HepG2 (cell line): ENCODE data around the gene ZNF627. TPM values are rescaled to one million over a fixed set of nuclear protein-coding genes. Genes with fewer than 3 reads are reported as not detected.

Source experiments
- ATRX ChIP-seq: sonication (generic); formaldehyde crosslinking; IDR thresholded peaks from 2 replicates; pipeline ENCODE4 v1.4.0; 2020; ENCODE audit warnings: missing genetic modification reagents, borderline replicate concordance
- GABPA ChIP-seq, 2 experiments: IDR thresholded peaks; 2 replicates each; pipeline ENCODE4 v1.6.1; 2011 to 2016; ENCODE audit warnings: low read depth in 2 of 2, low read length in 1 of 2, missing biosample characterization in 1 of 2, missing genetic modification characterization in 1 of 2
- NFYB ChIP-seq: sonication (generic); formaldehyde crosslinking; IDR thresholded peaks from 2 replicates; pipeline ENCODE4 v1.4.0; 2020; ENCODE audit warnings: missing genetic modification reagents
- POLR2A ChIP-seq, 2 experiments: IDR thresholded peaks; 2 replicates each; pipeline ENCODE4 v1.6.1; 2011; ENCODE audit warnings: low read depth in 2 of 2, low read length in 2 of 2, mild to moderate bottlenecking in 1 of 2, moderate library complexity in 1 of 2; ENCODE audit not compliant: insufficient read depth in 1 of 2
- ZNF234 ChIP-seq: sonication (generic); formaldehyde crosslinking; conservative IDR thresholded peaks from 2 replicates; pipeline ENCODE4 v1.5.1; 2020; ENCODE audit warnings: mild to moderate bottlenecking, missing genetic modification reagents
- ZNF660 ChIP-seq: sonication (generic); formaldehyde crosslinking; IDR thresholded peaks from 2 replicates; pipeline ENCODE4 v1.5.1; 2020; ENCODE audit warnings: mild to moderate bottlenecking, low read depth, missing genetic modification reagents, borderline replicate concordance
- polyA plus RNA-seq, 8 experiments: library from polyadenylated mRNA; depleted of rRNA in 3 of 8; stranded (reverse) in 7 of 8; unstranded in 1 of 8; fragments of >200 nt; fragmentation: Illumina TruSeq in 4 of 8; extraction: Trizol in 4 of 8; gene quantifications; 2 replicates each; pipeline versions ENCODE4 v1.2.1 to v1.2.3, GENCODE V29; 2011 to 2016; ENCODE audit warnings: low read depth in 4 of 8, missing spikeins in 1 of 8, mixed read lengths in 1 of 8; ENCODE audit not compliant: insufficient read depth in 1 of 8
- total RNA-seq, 5 experiments: library from RNA; depleted of rRNA; stranded (reverse); fragments of >200 nt; fragmentation: Illumina TruSeq; extraction: Trizol; gene quantifications; 2 replicates each; pipeline ENCODE4 v1.2.3, GENCODE V29; 2016; ENCODE audit warnings: low read depth in 1 of 5
- TF ChIP-seq, protein P1 (sequence below): sonication (generic); formaldehyde crosslinking; IDR thresholded peaks from 2 replicates; pipeline ENCODE4 v1.5.0; 2020; ENCODE audit warnings: mild to moderate bottlenecking, missing genetic modification reagents
- TF ChIP-seq, protein P2 (sequence below): sonication (generic); formaldehyde crosslinking; IDR thresholded peaks from 2 replicates; pipeline ENCODE4 v1.5.1; 2020; ENCODE audit warnings: mild to moderate bottlenecking, missing genetic modification reagents, moderate library complexity
- TF ChIP-seq, protein P3 (sequence below): sonication (generic); formaldehyde crosslinking; IDR thresholded peaks from 2 replicates; pipeline ENCODE4 v1.5.0; 2020; ENCODE audit warnings: mild to moderate bottlenecking, missing genetic modification reagents, borderline replicate concordance
- TF ChIP-seq, protein P4 (sequence below): sonication (generic); formaldehyde crosslinking; IDR thresholded peaks from 2 replicates; pipeline ENCODE4 v1.9.0; 2021; ENCODE audit warnings: missing genetic modification reagents, mild to moderate bottlenecking, borderline replicate concordance

ZNF627 gene
- total and polyA plus RNA-seq, 2 of the 13 experiments (the other 11 are each of a cell fraction or from before 2014, with no cell fraction given) = 4.2 to 12.7 TPM

DNA sequence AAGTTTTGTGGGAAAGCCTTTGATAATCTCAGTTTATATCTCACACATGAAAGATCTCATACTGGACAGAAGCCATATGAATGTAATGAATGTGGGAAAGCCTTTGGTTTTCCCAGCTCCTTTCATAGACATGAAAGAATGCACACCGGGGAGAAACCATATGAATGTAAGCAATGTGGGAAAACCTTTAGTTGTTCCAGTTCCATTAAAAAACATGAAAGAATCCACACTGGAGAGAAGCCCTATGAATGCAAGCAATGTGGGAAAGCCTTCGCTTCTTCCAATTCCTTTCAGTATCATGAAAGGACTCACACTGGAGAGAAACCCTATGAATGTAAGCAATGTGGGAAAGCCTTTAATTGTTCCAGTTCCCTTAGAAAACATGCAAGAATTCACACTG, 54.8 kb downstream of the ZNF627 start (continued):
- TF ChIP-seq ZNF234 (CRISPR knock-in tag) (no peak), POLR2A (IDR thresholded peaks at IDR 0.05; ENCODE audit: insufficient read depth in 1 of 2, low read depth in 2 of 2, low read length in 2 of 2) (no peak), ZNF660 (no peak), GABPA (IDR thresholded peaks at IDR 0.05; ENCODE audit: low read depth, low read length) (no peak), GABPA (CRISPR knock-in tag; IDR thresholded peaks at IDR 0.05; ENCODE audit: low read depth) (no peak), NFYB (CRISPR knock-in tag) (no peak), ATRX (CRISPR knock-in tag) (no peak)
- TF ChIP-seq, protein P1, sequence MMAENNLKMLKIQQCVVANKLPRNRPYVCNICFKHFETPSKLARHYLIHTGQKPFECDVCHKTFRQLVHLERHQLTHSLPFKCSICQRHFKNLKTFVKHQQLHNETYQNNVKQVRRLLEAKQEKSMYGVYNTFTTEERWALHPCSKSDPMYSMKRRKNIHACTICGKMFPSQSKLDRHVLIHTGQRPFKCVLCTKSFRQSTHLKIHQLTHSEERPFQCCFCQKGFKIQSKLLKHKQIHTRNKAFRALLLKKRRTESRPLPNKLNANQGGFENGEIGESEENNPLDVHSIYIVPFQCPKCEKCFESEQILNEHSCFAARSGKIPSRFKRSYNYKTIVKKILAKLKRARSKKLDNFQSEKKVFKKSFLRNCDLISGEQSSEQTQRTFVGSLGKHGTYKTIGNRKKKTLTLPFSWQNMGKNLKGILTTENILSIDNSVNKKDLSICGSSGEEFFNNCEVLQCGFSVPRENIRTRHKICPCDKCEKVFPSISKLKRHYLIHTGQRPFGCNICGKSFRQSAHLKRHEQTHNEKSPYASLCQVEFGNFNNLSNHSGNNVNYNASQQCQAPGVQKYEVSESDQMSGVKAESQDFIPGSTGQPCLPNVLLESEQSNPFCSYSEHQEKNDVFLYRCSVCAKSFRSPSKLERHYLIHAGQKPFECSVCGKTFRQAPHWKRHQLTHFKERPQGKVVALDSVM (CRISPR knock-in tag) = no peak
- TF ChIP-seq, protein P2, sequence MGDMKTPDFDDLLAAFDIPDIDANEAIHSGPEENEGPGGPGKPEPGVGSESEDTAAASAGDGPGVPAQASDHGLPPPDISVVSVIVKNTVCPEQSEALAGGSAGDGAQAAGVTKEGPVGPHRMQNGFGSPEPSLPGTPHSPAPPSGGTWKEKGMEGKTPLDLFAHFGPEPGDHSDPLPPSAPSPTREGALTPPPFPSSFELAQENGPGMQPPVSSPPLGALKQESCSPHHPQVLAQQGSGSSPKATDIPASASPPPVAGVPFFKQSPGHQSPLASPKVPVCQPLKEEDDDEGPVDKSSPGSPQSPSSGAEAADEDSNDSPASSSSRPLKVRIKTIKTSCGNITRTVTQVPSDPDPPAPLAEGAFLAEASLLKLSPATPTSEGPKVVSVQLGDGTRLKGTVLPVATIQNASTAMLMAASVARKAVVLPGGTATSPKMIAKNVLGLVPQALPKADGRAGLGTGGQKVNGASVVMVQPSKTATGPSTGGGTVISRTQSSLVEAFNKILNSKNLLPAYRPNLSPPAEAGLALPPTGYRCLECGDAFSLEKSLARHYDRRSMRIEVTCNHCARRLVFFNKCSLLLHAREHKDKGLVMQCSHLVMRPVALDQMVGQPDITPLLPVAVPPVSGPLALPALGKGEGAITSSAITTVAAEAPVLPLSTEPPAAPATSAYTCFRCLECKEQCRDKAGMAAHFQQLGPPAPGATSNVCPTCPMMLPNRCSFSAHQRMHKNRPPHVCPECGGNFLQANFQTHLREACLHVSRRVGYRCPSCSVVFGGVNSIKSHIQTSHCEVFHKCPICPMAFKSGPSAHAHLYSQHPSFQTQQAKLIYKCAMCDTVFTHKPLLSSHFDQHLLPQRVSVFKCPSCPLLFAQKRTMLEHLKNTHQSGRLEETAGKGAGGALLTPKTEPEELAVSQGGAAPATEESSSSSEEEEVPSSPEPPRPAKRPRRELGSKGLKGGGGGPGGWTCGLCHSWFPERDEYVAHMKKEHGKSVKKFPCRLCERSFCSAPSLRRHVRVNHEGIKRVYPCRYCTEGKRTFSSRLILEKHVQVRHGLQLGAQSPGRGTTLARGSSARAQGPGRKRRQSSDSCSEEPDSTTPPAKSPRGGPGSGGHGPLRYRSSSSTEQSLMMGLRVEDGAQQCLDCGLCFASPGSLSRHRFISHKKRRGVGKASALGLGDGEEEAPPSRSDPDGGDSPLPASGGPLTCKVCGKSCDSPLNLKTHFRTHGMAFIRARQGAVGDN (CRISPR knock-in tag) = no peak
- TF ChIP-seq, protein P3, sequence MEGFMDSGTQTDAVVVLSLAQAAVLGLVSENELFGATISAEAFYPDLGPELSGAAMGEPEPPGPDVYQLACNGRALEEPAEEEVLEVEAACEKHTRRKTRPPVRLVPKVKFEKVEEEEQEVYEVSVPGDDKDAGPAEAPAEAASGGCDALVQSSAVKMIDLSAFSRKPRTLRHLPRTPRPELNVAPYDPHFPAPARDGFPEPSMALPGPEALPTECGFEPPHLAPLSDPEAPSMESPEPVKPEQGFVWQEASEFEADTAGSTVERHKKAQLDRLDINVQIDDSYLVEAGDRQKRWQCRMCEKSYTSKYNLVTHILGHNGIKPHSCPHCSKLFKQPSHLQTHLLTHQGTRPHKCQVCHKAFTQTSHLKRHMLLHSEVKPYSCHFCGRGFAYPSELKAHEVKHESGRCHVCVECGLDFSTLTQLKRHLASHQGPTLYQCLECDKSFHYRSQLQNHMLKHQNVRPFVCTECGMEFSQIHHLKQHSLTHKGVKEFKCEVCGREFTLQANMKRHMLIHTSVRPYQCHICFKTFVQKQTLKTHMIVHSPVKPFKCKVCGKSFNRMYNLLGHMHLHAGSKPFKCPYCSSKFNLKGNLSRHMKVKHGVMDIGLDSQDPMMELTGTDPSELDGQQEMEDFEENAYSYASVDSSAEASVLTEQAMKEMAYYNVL = no peak
- TF ChIP-seq, protein P4, sequence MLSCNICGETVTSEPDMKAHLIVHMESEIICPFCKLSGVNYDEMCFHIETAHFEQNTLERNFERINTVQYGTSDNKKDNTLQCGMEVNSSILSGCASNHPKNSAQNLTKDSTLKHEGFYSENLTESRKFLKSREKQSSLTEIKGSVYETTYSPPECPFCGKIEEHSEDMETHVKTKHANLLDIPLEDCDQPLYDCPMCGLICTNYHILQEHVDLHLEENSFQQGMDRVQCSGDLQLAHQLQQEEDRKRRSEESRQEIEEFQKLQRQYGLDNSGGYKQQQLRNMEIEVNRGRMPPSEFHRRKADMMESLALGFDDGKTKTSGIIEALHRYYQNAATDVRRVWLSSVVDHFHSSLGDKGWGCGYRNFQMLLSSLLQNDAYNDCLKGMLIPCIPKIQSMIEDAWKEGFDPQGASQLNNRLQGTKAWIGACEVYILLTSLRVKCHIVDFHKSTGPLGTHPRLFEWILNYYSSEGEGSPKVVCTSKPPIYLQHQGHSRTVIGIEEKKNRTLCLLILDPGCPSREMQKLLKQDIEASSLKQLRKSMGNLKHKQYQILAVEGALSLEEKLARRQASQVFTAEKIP (CRISPR knock-in tag) = no peak
